Tibial artery (tissue), 4 donors: ENCODE results near the gene CDCP1.

Experiments used
- DNase-seq, 2 donors: peaks; one replicate each; pipeline ENCODE4 v3.0.0-alpha.2; 2019
- H3K27ac ChIP-seq, 2 donors: fragments of 200-600 bp; sonication (generic) in 1 of 2; 1 replicate in 1 of 2; 2 replicates in 1 of 2; pipeline ENCODE4 v1.5.1; 2018 to 2019; ENCODE audit warnings: mild to moderate bottlenecking in 1 of 2
- H3K27me3 ChIP-seq, 2 donors: fragments of 200-600 bp; sonication (generic) in 1 of 2; one replicate each; pipeline versions ENCODE4 v1.5.1 to v1.6.0; 2016 to 2019
- H3K36me3 ChIP-seq, 3 donors: fragments of 200-600 bp; sonication (generic) in 2 of 3; one replicate each; pipeline ENCODE4 v1.5.1; 2016 to 2019; ENCODE audit warnings: mild to moderate bottlenecking in 2 of 3
- H3K4me1 ChIP-seq, 4 donors: fragments of 200-600 bp; sonication (generic) in 2 of 4; 1 replicate in 3 of 4; 2 replicates in 1 of 4; pipeline ENCODE4 v1.5.1; 2016 to 2019
- H3K4me3 ChIP-seq, 2 donors: fragments of 200-600 bp; sonication (generic) in 1 of 2; 1 replicate in 1 of 2; 2 replicates in 1 of 2; pipeline ENCODE4 v1.5.1; 2018 to 2019; ENCODE audit warnings: mild to moderate bottlenecking in 2 of 2
- H3K9me3 ChIP-seq, 3 donors: fragments of 200-600 bp; sonication (generic) in 1 of 3; one replicate each; pipeline ENCODE4 v1.5.1; 2016 to 2019
- intact Hi-C: fragments of 100-400 bp; cut with DNase I; formaldehyde crosslinking; loops from one replicate; pipeline ENCODE4 v1.15.0; 2023; ENCODE audit warnings: low total_unique reads
- TF ChIP-seq, protein P1 (sequence below), 2 experiments: fragments of 200-600 bp in 1 of 2; fragments of 450-650 bp in 1 of 2; IDR thresholded peaks; one replicate each; pipeline ENCODE4 v1.5.1; 2017 to 2019; ENCODE audit warnings: antibody characterized with exemption in 2 of 2, mild to moderate bottlenecking in 1 of 2, moderate library complexity in 1 of 2

The CDCP1 gene

DNA sequence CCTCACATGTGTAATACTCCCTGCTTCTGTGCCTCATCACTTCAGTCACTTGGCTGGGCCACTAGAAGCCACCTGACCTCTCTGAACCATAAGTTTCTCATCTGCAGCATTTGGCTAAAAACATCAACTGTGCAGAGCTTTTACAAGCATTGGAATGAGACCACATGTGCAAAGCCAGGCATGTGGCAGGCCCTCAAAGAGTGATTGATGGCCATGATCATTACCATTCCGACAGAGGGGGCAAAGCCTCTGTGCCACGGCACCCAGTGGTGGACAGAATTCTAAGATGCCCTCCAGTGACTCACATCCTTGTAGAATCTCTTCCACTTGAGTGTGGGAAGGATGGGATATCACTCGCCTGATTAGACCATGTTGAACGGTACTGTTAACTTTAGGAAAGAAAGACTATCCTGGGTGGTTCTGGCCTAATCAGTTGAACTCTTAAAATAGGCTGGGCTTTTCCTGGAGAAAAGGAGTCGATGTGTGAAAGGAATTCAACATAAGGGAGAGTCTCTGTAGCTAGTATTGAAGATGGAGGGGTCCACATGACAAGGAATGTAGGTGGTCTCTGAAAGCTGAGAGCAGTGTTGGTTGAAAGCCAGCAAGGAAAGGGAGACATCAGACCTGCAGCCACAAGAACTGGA, 13.5 kb downstream of the CDCP1 start:
- Histone ChIP-seq H3K36me3 (no peaks in the 10 kb centered on the region), H3K9me3 (no peaks in the 10 kb centered on the region)
- TF ChIP-seq, protein P1, sequence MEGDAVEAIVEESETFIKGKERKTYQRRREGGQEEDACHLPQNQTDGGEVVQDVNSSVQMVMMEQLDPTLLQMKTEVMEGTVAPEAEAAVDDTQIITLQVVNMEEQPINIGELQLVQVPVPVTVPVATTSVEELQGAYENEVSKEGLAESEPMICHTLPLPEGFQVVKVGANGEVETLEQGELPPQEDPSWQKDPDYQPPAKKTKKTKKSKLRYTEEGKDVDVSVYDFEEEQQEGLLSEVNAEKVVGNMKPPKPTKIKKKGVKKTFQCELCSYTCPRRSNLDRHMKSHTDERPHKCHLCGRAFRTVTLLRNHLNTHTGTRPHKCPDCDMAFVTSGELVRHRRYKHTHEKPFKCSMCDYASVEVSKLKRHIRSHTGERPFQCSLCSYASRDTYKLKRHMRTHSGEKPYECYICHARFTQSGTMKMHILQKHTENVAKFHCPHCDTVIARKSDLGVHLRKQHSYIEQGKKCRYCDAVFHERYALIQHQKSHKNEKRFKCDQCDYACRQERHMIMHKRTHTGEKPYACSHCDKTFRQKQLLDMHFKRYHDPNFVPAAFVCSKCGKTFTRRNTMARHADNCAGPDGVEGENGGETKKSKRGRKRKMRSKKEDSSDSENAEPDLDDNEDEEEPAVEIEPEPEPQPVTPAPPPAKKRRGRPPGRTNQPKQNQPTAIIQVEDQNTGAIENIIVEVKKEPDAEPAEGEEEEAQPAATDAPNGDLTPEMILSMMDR (IDR thresholded peaks at IDR 0.05), result no peak

DNA sequence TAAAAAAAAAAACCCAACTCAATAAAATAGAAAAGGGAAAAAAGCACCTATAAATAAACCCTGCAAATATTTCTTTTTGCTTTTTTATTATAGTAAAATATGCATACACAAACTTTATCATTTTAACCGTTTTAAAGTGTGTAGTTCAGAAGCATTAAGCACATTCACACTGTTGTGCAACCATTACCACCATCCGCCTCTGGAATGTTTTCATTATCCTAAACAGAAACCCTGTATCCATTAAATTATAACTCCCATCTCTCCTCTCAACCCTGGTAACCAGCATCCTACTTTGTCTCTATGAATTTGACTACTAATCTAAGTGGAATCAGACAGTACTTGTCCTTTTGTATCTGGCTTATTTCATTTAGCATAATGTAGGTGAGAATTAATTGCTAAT, 15.0 kb downstream of the CDCP1 start:
- Histone ChIP-seq H3K4me1 (no peaks in the 10 kb centered on the region), H3K4me3 (no peak overlapping the region), H3K27ac (no peak overlapping the region), H3K9me3 (no peaks in the 10 kb centered on the region), H3K36me3 (no peaks in the 10 kb centered on the region), H3K27me3 (no peaks in the 10 kb centered on the region)
- no peak for DNase-seq
- TF ChIP-seq, protein P1 (IDR thresholded peaks at IDR 0.05), result no peak
- intact Hi-C loops, result no loop called here

More for the DNA sequence above, 13.5 kb downstream of the CDCP1 start:
- no peak overlapping the region for H3K4me3 ChIP-seq
- no peaks in the 10 kb centered on the region for H3K27me3 ChIP-seq
- H3K4me1 ChIP-seq, result no peaks in the 10 kb centered on the region
- intact Hi-C loops, result no loop called here
- DNase-seq, result no peak
- no peak overlapping the region for H3K27ac ChIP-seq

DNA sequence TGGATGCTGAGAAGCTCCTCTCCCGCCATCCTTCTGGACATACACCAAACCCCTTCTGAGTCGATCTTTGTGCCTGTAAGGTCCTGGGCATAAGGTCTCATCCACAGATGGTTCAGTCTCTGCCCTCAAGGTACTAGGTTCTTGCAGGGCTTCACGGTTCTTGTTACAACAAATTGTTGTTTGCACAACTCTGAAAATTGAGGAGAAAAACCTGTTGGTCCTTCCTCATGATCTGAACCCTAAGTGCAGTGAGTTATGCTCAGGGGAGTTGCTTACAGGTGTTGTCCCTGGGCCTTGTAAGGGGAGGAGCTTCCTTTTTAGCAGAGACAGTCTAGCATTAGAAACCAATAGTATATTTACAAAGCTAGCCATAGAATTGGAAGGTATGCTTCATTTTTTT, 15.7 kb downstream of the CDCP1 start:
- Histone ChIP-seq H3K4me3 (no peak overlapping the region), H3K27ac (no peak overlapping the region), H3K9me3 (no peaks in the 10 kb centered on the region), H3K36me3 (no peaks in the 10 kb centered on the region), H3K27me3 (no peaks in the 10 kb centered on the region), H3K4me1 (no peaks in the 10 kb centered on the region)
- DNase-seq, result no peak
- TF ChIP-seq, protein P1 (IDR thresholded peaks at IDR 0.05), result no peak
- intact Hi-C loops, result no loop called here

DNA sequence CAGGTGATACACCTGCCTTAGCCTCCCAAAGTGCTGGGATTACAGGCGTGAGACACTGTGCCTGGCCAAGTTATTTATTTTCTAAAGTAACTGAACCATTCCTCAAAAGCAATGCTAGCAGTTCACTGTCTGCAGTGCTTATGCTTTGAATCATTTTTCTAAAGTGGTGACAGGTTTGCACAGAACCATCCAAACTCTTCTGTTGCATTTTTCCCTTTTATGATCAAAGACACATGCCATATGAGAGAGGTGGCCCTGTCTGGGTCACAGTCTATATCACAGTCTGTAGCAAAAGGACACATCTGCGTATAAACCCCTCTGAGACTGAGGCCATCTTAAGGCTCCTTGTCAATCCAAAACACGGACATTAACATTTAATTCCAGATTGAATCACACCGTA, 17.2 kb downstream of the CDCP1 start:
- Histone ChIP-seq H3K36me3 (no peaks in the 10 kb centered on the region), H3K27ac (no peak overlapping the region), H3K9me3 (no peaks in the 10 kb centered on the region), H3K4me3 (no peak overlapping the region), H3K4me1 (peaks cover 0 to 11% (median 0%) of the 10 kb centered on the region in 4 donors), H3K27me3 (no peaks in the 10 kb centered on the region)
- TF ChIP-seq, protein P1 (IDR thresholded peaks at IDR 0.05), result no peak
- no peak for DNase-seq
- intact Hi-C loops, result no loop called here

DNA sequence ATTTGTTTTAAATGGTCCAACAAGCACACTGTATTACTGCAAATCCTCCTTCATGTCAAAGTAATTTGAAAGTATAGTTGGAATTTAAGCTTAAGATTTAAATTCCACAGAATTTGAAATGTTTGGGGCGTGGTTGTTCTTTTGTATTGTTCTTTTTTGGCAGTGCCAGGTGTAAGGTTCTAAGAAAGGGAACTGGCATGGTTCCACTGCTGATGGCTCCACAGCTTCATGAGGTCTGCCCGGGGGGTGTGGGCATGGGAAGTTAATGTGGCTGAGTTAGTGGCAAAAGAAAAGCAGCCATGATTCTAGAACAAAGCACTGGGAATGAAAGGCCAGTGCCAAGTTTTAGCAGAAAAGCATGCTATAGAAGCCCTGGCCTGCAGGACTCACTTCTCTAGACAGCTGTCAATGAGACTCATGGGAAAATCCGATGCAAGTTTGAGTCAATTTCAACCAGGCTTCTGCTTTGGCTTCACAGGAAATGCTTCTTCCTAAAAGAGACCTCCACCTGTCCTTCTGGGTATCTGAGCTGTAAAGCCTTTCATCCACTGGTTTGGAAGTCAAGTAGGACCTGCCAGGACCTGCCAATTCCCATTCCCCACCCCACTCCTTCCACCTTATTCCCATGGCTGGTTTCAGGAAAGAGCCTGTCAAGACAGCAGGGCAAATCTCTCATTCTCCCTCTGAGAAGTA, 18.9 kb downstream of the CDCP1 start:
- Histone ChIP-seq H3K9me3 (no peaks in the 10 kb centered on the region), H3K36me3 (no peaks in the 10 kb centered on the region), H3K4me1 (peaks cover 0 to 13% (median 0%) of the 10 kb centered on the region in 4 donors), H3K4me3 (no peak overlapping the region), H3K27me3 (no peaks in the 10 kb centered on the region), H3K27ac (no peak overlapping the region)
- intact Hi-C loops, result no loop called here
- no peak for DNase-seq
- TF ChIP-seq, protein P1 (IDR thresholded peaks at IDR 0.05), result no peak
